Measurements from ENCODE around the gene TLX2. TPM values are rescaled to one million over a fixed set of nuclear protein-coding genes. Genes with fewer than 3 reads are reported as not detected.
A peak's percentile ranks its signal among the peaks of the same experiment; 100 is the strongest.

Gene TLX2
- total and polyA plus RNA-seq, 2 of the 13 experiments (the other 11 are each of a cell fraction or from before 2014, with no cell fraction given) = 0.05 to 0.20 TPM

DNA sequence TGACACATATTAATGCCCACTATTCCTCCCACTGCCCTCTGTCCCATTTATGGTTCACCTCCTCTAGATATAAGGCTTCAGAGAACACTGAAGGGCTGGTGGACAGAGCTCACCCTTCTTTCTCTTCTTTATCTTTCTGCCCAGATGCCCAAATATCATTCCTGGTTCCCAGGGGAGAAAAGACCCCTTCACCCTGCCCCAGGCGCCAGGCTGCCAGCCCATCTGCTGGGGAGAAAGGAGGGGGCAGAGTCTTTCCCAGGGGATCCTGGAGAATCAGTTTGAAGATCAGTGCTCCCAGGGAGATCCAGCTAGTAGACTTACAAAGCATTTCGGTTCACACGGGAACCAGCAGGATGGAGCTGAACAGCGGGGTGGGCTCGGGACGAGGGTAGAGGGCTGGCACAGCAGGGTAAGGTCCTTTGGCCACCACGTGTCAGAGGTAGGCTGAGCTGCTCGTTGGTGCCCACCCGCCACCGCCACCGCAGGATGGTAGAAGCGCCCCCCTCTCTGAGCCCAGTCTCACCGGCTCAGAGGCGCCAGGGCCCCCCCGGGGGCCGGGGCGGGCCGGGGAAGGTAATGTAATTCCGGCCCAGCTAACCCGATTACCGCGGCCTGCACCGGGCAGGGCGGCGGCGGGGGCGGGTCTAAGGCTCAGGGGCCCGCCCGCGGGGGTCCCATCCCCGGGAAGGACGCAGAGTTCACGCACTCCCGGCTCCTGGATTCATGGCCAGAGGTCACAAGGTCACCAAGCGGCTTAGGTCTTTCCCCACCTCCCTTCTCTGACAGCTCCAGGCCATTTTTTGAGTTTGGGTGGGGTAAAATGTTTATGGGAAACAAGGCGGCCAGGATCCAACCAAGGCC lies 1.3 kb upstream of the TLX2 start (continued):
- TF ChIP-seq, protein P1, sequence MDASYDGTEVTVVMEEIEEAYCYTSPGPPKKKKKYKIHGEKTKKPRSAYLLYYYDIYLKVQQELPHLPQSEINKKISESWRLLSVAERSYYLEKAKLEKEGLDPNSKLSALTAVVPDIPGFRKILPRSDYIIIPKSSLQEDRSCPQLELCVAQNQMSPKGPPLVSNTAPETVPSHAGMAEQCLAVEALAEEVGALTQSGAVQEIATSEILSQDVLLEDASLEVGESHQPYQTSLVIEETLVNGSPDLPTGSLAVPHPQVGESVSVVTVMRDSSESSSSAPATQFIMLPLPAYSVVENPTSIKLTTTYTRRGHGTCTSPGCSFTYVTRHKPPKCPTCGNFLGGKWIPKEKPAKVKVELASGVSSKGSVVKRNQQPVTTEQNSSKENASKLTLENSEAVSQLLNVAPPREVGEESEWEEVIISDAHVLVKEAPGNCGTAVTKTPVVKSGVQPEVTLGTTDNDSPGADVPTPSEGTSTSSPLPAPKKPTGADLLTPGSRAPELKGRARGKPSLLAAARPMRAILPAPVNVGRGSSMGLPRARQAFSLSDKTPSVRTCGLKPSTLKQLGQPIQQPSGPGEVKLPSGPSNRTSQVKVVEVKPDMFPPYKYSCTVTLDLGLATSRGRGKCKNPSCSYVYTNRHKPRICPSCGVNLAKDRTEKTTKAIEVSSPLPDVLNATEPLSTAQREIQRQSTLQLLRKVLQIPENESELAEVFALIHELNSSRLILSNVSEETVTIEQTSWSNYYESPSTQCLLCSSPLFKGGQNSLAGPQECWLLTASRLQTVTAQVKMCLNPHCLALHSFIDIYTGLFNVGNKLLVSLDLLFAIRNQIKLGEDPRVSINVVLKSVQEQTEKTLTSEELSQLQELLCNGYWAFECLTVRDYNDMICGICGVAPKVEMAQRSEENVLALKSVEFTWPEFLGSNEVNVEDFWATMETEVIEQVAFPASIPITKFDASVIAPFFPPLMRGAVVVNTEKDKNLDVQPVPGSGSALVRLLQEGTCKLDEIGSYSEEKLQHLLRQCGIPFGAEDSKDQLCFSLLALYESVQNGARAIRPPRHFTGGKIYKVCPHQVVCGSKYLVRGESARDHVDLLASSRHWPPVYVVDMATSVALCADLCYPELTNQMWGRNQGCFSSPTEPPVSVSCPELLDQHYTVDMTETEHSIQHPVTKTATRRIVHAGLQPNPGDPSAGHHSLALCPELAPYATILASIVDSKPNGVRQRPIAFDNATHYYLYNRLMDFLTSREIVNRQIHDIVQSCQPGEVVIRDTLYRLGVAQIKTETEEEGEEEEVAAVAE (CRISPR knock-in tag; IDR thresholded peaks at IDR 0.05; ENCODE audit: borderline replicate concordance) = 0 out of 2 replicates have a peak, but pooled peaks have one; percentile 23
- TF ChIP-seq ZNF619 (CRISPR knock-in tag; IDR thresholded peaks at IDR 0.05) (no peak), ZNF746 (CRISPR knock-in tag; IDR thresholded peaks at IDR 0.05) (no peak), HOXA3 (CRISPR knock-in tag; IDR thresholded peaks at IDR 0.05) (no peak; the same call in 1 of the 2 replicates), ZFP91 (CRISPR knock-in tag; IDR thresholded peaks at IDR 0.05; ENCODE audit: borderline replicate concordance) (peak; percentile 34; the same call in 1 of the 2 replicates), SRY (CRISPR knock-in tag; IDR thresholded peaks at IDR 0.05) (no peak), BCL6 (CRISPR knock-in tag; IDR thresholded peaks at IDR 0.05) (no peak), KLF11 (CRISPR knock-in tag; IDR thresholded peaks at IDR 0.05) (peak; percentile 28; the same call in 1 of the 2 replicates), SAFB2 (CRISPR knock-in tag; IDR thresholded peaks at IDR 0.05; ENCODE audit: borderline replicate concordance, low read depth) (no peak), HOMEZ (CRISPR knock-in tag; IDR thresholded peaks at IDR 0.05; ENCODE audit: low read depth) (no peak), NFE2L2 (IDR thresholded peaks at IDR 0.05; ENCODE audit: low read length) (no peak), FOXA3 (CRISPR knock-in tag; IDR thresholded peaks at IDR 0.05) (no peak), PTBP1 (IDR thresholded peaks at IDR 0.05; ENCODE audit: low read depth, low read length, poor library complexity, severe bottlenecking) (peak; percentile 77), NBN (conservative IDR thresholded peaks at IDR 0.05) (no peak), ZNF451 (CRISPR knock-in tag; IDR thresholded peaks at IDR 0.05) (0 out of 2 replicates have a peak, but pooled peaks have one; percentile 62), RNF219 (CRISPR knock-in tag; IDR thresholded peaks at IDR 0.05) (no peak), HDAC6 (IDR thresholded peaks at IDR 0.05; ENCODE audit: low read depth, low read length) (no peak), ZNF235 (CRISPR knock-in tag; IDR thresholded peaks at IDR 0.05; ENCODE audit: borderline replicate concordance) (no peak)
- TF ChIP-seq, protein P2, sequence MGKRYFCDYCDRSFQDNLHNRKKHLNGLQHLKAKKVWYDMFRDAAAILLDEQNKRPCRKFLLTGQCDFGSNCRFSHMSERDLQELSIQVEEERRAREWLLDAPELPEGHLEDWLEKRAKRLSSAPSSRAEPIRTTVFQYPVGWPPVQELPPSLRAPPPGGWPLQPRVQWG (CRISPR knock-in tag; IDR thresholded peaks at IDR 0.05; ENCODE audit: borderline replicate concordance, low read depth) = no peak

Measured in HepG2 (cell line).